Measurements from ENCODE around the gene COL24A1. TPM values are rescaled to one million over a fixed set of nuclear protein-coding genes. Genes with fewer than 3 reads are reported as not detected.

Gene COL24A1
- total and polyA plus RNA-seq, 10 donors = 0.06 to 1.1 (median 0.55) TPM

DNA sequence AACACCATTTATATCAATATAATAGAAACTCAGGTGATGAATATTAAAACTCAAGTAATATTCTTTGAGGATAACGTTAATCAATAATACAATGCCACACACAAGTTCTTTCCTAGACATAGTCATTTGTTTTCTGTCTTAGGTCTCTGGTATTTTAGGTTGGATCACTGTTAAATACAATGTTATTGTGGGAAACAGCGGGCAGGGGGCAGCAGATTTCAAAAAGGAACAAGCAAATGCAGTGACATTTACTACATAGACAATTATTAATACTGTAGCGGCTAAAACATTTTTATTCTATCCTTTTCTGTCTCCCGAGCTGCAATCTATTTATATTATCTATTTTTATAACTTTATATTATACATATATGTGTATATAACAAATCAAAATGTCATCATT lies 261.9 kb downstream of the COL24A1 start:
- H3K4me1 ChIP-seq = no peaks in the 10 kb centered on the region
- H3K27me3 ChIP-seq (replicated peaks in 1 of 7) = no peaks in the 10 kb centered on the region
- 15 to 19% (median 18%) methylated on average over 4 of the region's 4 CpGs for WGBS, 5 donors
- H3K4me3 ChIP-seq = no peak overlapping the region
- no peaks in the 10 kb centered on the region for H3K36me3 ChIP-seq
- H3K9me3 ChIP-seq = no peaks in the 10 kb centered on the region
- TF ChIP-seq, protein P1, sequence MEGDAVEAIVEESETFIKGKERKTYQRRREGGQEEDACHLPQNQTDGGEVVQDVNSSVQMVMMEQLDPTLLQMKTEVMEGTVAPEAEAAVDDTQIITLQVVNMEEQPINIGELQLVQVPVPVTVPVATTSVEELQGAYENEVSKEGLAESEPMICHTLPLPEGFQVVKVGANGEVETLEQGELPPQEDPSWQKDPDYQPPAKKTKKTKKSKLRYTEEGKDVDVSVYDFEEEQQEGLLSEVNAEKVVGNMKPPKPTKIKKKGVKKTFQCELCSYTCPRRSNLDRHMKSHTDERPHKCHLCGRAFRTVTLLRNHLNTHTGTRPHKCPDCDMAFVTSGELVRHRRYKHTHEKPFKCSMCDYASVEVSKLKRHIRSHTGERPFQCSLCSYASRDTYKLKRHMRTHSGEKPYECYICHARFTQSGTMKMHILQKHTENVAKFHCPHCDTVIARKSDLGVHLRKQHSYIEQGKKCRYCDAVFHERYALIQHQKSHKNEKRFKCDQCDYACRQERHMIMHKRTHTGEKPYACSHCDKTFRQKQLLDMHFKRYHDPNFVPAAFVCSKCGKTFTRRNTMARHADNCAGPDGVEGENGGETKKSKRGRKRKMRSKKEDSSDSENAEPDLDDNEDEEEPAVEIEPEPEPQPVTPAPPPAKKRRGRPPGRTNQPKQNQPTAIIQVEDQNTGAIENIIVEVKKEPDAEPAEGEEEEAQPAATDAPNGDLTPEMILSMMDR (IDR thresholded peaks at IDR 0.05 in 8 of 11, conservative IDR thresholded peaks at IDR 0.05 in 3 of 11) = peak in 3 of 11 experiments; percentile 16 to 30 (median 17)
- TF ChIP-seq POLR2AphosphoS5 (IDR thresholded peaks at IDR 0.05) = no peak
- no peak for TF ChIP-seq POLR2A (IDR thresholded peaks at IDR 0.05)
- intact Hi-C loops (cut with DNase I; ENCODE audit: low total_unique reads) = no loop called here
- no peak for DNase-seq
- no peak overlapping the region for H3K27ac ChIP-seq

DNA sequence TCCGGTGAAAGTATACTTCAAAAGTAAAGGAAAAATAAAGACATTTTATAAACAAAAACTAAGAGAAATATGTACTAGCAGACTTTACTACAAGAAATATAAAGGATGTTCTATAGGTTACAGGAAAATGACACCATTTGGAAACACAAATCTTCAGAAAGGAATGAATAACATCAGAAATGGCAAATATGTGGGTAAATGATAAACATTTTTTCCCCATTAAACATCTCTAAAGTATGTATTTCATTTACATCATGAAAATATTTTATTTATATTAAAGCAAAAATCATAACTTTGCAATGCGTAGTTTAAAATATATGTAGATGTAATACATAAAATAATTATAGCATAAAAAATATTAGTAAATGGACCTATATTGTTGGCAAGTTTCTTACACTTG lies 264.2 kb downstream of the COL24A1 start:
- TF ChIP-seq, protein P1 (IDR thresholded peaks at IDR 0.05 in 8 of 11, conservative IDR thresholded peaks at IDR 0.05 in 3 of 11) = no peak
- no peak for TF ChIP-seq POLR2A (IDR thresholded peaks at IDR 0.05)
- TF ChIP-seq POLR2AphosphoS5 (IDR thresholded peaks at IDR 0.05) = no peak
- Histone ChIP-seq H3K27ac (no peak overlapping the region), H3K27me3 (replicated peaks in 1 of 7) (no peaks in the 10 kb centered on the region), H3K4me3 (no peak overlapping the region), H3K4me1 (no peaks in the 10 kb centered on the region), H3K9me3 (no peaks in the 10 kb centered on the region), H3K36me3 (no peaks in the 10 kb centered on the region)
- no peak for DNase-seq
- intact Hi-C loops (cut with DNase I; ENCODE audit: low total_unique reads) = no loop called here
- WGBS, 5 donors = 95 to 100% (median 96%) methylated on average over 2 of the region's 2 CpGs

DNA sequence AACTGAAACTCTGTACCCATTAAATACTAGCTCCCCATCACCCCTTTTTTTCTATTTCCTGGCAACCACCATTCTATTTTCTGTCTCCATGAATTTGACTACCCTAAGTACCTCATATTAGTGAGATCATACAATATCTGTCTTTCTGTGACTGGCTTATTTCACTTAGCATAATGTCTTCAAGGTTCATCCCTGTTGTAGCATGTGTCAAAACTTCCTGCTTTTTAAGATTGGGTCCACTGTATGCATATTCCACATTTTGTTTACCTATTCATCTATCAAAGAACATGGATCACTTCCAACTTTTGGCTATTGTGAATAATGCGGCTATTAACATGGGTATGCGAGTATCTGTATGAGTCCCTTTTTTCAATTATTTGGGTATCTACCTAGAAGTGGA lies 266.7 kb downstream of the COL24A1 start:
- intact Hi-C loops (cut with DNase I; ENCODE audit: low total_unique reads) = no loop called here
- no peak for DNase-seq
- Histone ChIP-seq H3K36me3 (no peaks in the 10 kb centered on the region), H3K4me1 (no peaks in the 10 kb centered on the region), H3K9me3 (no peaks in the 10 kb centered on the region), H3K27me3 (replicated peaks in 1 of 7) (no peaks in the 10 kb centered on the region), H3K4me3 (no peak overlapping the region), H3K27ac (no peak overlapping the region)
- WGBS, 5 donors = 92 to 99% (median 96%) methylated on average over 2 of the region's 2 CpGs
- TF ChIP-seq POLR2A (IDR thresholded peaks at IDR 0.05) (no peak), POLR2AphosphoS5 (IDR thresholded peaks at IDR 0.05) (no peak)

DNA sequence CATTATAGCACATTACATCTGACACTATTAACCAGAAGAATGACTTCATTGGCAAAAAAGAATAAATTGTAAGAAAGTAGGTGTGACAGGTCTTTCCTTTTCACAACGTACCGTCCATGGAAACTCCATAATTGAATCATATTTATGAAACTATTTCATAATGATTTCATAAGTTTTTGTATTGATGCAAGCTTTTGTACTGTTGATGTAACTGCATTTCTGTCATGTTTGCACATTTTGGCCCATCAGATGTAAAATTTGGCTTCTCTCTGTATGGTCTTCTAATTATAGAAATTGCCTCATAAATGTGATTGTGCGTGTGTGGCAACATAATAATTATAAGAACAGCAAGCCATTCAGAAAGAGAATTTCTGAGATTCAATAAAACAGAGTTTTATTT lies 267.7 kb downstream of the COL24A1 start:
- DNase-seq = no peak
- 57 to 85% (median 68%) methylated on average over 3 of the region's 3 CpGs for WGBS, 5 donors
- H3K9me3 ChIP-seq = no peaks in the 10 kb centered on the region
- no peaks in the 10 kb centered on the region for H3K36me3 ChIP-seq
- intact Hi-C loops (cut with DNase I; ENCODE audit: low total_unique reads) = no loop called here
- TF ChIP-seq, protein P1 (IDR thresholded peaks at IDR 0.05 in 8 of 11, conservative IDR thresholded peaks at IDR 0.05 in 3 of 11) = no peak
- TF ChIP-seq POLR2A (IDR thresholded peaks at IDR 0.05) = no peak
- no peak for TF ChIP-seq POLR2AphosphoS5 (IDR thresholded peaks at IDR 0.05)
- no peaks in the 10 kb centered on the region for H3K27me3 ChIP-seq (replicated peaks in 1 of 7)
- H3K27ac ChIP-seq = no peak overlapping the region
- H3K4me1 ChIP-seq = no peaks in the 10 kb centered on the region
- no peak overlapping the region for H3K4me3 ChIP-seq
